ENCODE measurements around the gene DNAI1. TPM values are rescaled to one million over a fixed set of nuclear protein-coding genes. Genes with fewer than 3 reads are reported as not detected.
"Not testable (repeated sequence)": the region's sequence is repeated elsewhere in the genome, so short reads cannot be mapped to it uniquely, and the experiment has no call there.

The DNAI1 gene
- total RNA-seq, 2 experiments from 2014 or later, result not detected

DNA sequence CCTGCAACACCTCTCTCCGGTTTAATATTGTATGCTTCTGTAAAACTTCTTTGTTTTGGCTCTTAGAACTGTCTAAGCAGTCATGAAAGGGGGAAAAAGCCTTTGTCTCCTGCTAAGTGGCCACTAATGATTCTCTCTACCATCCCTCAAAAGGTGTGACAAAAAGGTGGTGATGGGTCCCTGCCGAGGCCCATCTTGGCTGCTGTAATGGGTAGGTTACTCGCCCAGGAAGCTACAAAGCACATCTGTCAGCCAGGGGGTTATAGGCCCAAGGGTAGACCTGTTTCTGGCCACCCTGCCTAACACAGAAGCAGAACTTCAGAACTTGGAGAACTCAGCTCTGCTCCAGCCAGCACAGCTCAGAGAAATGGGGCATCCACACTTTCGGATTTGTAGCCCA is 1.9 kb upstream of the DNAI1 start:
- H3K4me1 Mint-ChIP-seq, result peaks cover 68% of the 10 kb centered on the region

DNA sequence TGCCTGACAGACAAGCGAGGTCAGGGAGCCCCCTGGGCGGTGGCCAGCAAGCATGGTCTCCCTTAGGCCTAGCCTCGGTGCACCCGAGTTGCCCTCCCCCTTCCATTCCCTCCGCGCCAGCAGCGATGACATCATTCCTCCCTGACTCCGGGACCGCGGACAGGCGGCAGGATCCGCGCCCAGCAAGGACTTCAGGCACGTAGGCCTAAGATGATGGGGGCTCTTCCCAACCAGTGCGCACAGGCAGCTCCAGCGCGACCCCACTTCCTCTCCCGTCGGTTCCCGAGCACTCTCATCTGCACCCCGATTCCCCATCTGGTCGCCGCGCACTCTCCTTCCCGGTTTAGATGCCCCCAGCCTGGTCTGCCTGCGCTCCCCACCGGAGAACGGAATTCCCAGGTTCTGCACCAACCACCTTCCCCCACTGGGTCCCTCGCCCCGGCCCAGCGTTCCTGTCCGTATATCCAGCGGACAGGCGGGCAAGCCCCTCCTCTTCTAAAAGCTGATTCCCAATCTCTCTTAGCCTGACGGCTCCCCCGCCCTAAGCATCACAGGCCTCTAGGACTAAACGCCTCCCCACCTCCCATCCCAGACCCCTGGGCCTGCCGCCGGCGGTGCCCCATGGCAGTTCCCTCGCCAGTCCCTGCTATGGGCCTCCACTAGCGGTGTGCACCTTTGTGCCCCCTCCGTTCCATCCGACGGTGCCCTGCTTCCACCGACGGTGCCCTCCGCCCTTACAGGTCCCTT is 1.2 kb upstream of the DNAI1 start:
- CTCF ChIA-PET, result interaction anchor here (0.6 to 1.3 kb wide), 2 partner anchors 54 to 187 kb away, joined by 3 to 4 read pairs; no protein-coding TSS in a partner anchor
- no peaks in the 10 kb centered on the region for H3K36me3 Mint-ChIP-seq
- H3K9me3 Mint-ChIP-seq (ENCODE audit: low read depth), result no peaks in the 10 kb centered on the region
- ATAC-seq, result peak; percentile 5
- peak overlapping the region; percentile 80 for H3K27ac Mint-ChIP-seq
- H3K27me3 Mint-ChIP-seq, result peaks cover 8% of the 10 kb centered on the region
- H3K4me3 Mint-ChIP-seq, result peak overlapping the region; percentile 86
- peak; percentile 53 for DNase-seq
- H3K4me1 Mint-ChIP-seq, result peaks cover 61% of the 10 kb centered on the region

More for the DNA sequence above, 1.9 kb upstream of the DNAI1 start:
- CTCF ChIA-PET, result interaction anchor here (0.6 to 1.4 kb wide), 5 partner anchors 44 to 244 kb away, joined by 3 to 4 read pairs (median 4); no protein-coding TSS in a partner anchor
- Mint-ChIP-seq H3K9me3 (ENCODE audit: low read depth) (no peaks in the 10 kb centered on the region), H3K27me3 (peaks cover 8% of the 10 kb centered on the region), H3K4me3 (peak overlapping the region; percentile 86), H3K36me3 (no peaks in the 10 kb centered on the region), H3K27ac (no peak overlapping the region)
- no peak for DNase-seq
- no peak for ATAC-seq

DNA sequence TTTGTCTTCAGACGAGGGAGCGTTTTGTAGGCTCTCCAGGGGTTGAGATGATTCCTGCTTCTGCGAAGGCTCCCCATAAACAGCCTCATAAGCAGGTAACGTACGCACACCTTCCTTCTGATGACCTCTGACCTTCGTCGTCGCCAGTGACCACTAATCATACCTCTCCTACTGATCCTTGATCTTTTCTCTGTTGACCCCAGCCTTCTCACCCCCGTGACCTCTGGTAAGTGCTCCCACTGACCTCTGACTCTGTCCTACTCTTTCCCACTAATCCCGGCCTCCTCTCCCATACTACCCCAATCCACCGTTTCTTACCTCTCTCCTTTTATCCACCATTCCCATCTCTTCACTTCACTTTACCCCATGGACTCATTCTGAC is 345 bp downstream of the DNAI1 start:
- no peaks in the 10 kb centered on the region for H3K9me3 Mint-ChIP-seq (ENCODE audit: low read depth)
- H3K27ac Mint-ChIP-seq, result peak overlapping the region; percentile 28
- CTCF ChIA-PET, result interaction anchor here (1.3 kb wide), 1 partner anchor 55 kb away, joined by 4 read pairs; no protein-coding TSS in a partner anchor
- no peak for DNase-seq
- H3K36me3 Mint-ChIP-seq, result no peaks in the 10 kb centered on the region
- H3K4me1 Mint-ChIP-seq, result peaks cover 49% of the 10 kb centered on the region
- ATAC-seq, result no peak
- H3K27me3 Mint-ChIP-seq, result peaks cover 8% of the 10 kb centered on the region
- peak overlapping the region; percentile 86 for H3K4me3 Mint-ChIP-seq

DNA sequence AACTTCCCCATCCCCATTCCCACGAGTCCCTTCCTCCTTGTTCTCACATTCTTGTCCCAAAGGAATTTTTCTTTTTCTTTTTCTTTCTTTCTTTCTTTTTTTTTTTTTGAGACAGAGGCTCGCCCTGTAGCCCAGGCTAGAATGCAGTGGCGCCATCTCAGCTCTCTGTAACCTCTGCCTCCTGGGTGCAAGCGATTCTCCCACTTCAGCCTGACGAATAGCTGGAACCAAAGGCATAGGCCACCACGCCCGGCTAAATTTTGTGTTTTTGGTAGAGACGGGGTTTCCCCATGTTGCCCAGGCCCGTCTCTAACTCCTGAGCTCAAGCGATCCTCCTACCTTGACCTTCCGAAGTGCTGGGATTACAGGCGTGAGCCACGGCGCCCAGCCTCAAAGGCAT is 751 bp downstream of the DNAI1 start:
- peak overlapping the region; percentile 86 for H3K4me3 Mint-ChIP-seq
- CTCF ChIA-PET, result interaction anchor here (1.2 kb wide), 1 partner anchor 56 kb away, joined by 4 read pairs; no protein-coding TSS in a partner anchor

DNA sequence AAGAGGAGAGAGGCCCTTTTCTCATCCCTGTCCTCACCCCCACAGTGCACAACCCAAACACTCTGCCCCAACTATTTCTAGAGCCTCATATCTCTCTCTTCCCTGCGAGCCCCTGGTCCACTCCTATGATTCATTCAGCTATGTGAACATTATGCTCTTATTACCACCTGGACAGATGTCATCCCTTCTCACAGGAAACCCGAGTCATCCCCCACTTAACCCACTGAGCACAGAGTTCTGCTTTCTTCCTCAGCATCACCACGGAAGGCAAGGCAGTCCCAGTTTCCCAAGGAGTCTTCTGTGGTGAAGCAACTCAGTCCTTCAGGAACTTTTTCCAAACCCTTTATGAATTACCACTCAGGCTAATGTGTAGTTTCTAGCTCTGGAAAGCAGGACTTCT is 1.3 kb downstream of the DNAI1 start:
- CTCF ChIA-PET, result interaction anchor here (1.2 kb wide), 1 partner anchor 56 kb away, joined by 4 read pairs; no protein-coding TSS in a partner anchor
- H3K9me3 Mint-ChIP-seq (ENCODE audit: low read depth), result no peaks in the 10 kb centered on the region
- H3K27me3 Mint-ChIP-seq, result peaks cover 8% of the 10 kb centered on the region
- H3K4me3 Mint-ChIP-seq, result no peak overlapping the region
- no peak for ATAC-seq
- no peaks in the 10 kb centered on the region for H3K36me3 Mint-ChIP-seq
- no peak overlapping the region for H3K27ac Mint-ChIP-seq
- DNase-seq, result no peak
- H3K4me1 Mint-ChIP-seq, result peaks cover 43% of the 10 kb centered on the region

More for the DNA sequence above, 751 bp downstream of the DNAI1 start:
- Mint-ChIP-seq H3K27ac (no peak overlapping the region), H3K27me3 (peaks cover 8% of the 10 kb centered on the region), H3K36me3 (no peaks in the 10 kb centered on the region), H3K9me3 (ENCODE audit: low read depth) (no peaks in the 10 kb centered on the region), H3K4me1 (peaks cover 49% of the 10 kb centered on the region)
- no peak for ATAC-seq
- no peak for DNase-seq

DNA sequence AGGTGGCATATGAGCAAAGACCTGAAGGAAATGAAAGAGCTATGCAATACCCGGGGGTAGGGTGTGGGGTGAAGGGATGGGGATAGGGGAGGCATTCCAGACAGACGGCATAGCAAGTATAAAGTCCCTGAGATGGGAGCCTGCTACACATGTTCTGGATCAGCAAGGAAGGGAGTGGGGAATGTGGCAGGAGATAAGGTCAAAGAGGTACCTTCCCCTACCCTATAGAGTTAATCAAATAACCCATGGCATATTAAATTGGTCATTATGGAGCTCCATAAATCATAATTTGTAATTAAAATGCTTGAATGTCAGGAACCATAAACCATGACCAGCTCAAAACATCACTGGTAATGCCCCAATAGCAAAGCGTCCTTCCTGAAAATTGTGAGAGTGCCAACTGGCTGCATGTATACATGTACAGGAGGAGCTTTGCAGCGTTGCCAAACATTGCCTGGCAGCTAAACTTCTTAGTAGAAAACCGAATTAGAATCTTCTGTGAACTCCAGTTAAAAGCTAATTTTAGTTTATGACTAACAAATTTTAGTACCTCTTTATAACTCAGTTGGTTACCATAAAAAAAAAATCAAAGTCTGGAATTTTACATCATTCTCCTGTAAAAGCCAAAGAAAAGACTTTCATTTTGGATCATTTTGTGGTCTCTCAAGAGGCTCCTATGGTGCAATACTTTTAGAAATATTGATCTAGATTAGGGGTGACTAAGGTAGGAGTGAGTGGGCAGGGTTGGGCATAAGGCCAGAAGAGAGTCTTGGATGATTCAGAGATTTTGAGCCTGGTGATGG is 4.7 kb downstream of the DNAI1 start:
- no peaks in the 10 kb centered on the region for H3K9me3 Mint-ChIP-seq (ENCODE audit: low read depth)
- H3K36me3 Mint-ChIP-seq, result no peaks in the 10 kb centered on the region
- ATAC-seq (peak; percentile 20), DNase-seq (no peak)
- CTCF ChIA-PET, result interaction anchor here (0.9 to 1.8 kb wide), 5 partner anchors 8 to 140 kb away, joined by 3 to 4 read pairs (median 3); no protein-coding TSS in a partner anchor
- no peak overlapping the region for H3K4me3 Mint-ChIP-seq
- H3K27ac Mint-ChIP-seq, result no peak overlapping the region
- H3K4me1 Mint-ChIP-seq, result peaks cover 16% of the 10 kb centered on the region
- H3K27me3 Mint-ChIP-seq, result peaks cover 12% of the 10 kb centered on the region

DNA sequence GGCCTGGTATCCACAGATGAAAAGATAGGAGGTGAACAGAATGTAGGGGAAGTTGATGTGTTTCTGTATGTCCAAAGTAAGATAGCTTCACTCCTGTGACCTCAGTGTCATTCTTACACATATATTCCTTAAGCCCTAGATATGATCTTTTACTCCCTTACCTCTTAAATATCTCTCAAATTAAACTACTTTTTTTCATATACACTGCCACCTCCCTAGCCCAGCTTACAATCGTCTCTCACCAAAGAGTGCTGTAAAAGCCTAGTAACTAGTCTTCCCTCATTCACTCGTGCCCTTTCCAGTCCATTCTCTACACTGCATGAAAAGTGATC is 5.3 kb downstream of the DNAI1 start:
- peaks cover 13% of the 10 kb centered on the region for H3K27me3 Mint-ChIP-seq
- peaks cover 12% of the 10 kb centered on the region for H3K4me1 Mint-ChIP-seq
- ATAC-seq (no peak), DNase-seq (no peak)
- no peaks in the 10 kb centered on the region for H3K9me3 Mint-ChIP-seq (ENCODE audit: low read depth)
- CTCF ChIA-PET, result interaction anchor here (1.2 to 1.8 kb wide), 2 partner anchors 9 kb away, joined by 3 to 4 read pairs; no protein-coding TSS in a partner anchor
- H3K4me3 Mint-ChIP-seq, result no peak overlapping the region
- no peaks in the 10 kb centered on the region for H3K36me3 Mint-ChIP-seq
- H3K27ac Mint-ChIP-seq, result no peak overlapping the region

DNA sequence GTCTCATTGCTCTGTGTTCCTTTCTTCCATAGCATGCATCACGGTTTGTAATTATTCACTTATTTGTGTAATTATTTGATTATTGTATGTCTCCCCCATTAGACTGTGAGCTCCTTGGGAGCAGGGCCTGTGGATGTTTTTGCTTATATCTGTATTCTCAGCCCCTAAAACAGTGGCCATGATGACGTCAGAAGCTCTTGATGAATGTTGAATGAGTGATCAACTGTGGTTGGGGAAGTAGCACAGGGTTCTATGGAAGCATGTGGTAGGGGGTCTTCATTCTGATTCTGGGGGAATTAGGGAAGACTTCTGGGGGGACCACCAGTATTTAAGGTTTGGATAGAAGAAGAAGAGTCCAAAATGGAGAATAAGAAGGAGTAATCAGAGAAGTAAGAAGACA is 6.0 kb downstream of the DNAI1 start:
- Mint-ChIP-seq H3K36me3 (no peaks in the 10 kb centered on the region), H3K4me3 (no peak overlapping the region), H3K27me3 (peaks cover 14% of the 10 kb centered on the region), H3K4me1 (peaks cover 7% of the 10 kb centered on the region), H3K27ac (no peak overlapping the region), H3K9me3 (ENCODE audit: low read depth) (no peaks in the 10 kb centered on the region)
- DNase-seq (no peak), ATAC-seq (no peak)
- CTCF ChIA-PET, result interaction anchor here (1.0 kb wide), 1 partner anchor 13 kb away, joined by 3 read pairs; no protein-coding TSS in a partner anchor

DNA sequence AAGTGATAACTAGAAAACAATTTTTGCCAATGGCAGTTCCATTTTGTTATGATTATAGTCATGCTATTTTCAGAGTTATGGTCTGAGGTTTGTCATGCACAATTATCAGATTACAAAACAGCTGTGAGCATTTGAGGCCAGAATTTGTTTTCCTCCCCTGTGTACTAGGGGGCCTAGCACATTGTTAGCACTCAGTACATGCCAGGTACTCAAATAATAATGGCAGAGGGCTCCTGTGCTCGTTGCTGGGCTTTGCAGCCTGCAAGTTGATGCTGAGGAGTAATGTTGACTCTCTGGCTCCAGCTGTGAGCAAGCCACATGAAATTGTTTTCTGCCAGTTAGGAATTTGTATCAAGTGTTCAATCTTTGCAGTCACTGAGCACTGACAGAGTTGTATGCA is 6.9 kb downstream of the DNAI1 start:
- DNase-seq, result no peak
- H3K27ac Mint-ChIP-seq, result no peak overlapping the region
- H3K27me3 Mint-ChIP-seq, result peaks cover 12% of the 10 kb centered on the region
- no peaks in the 10 kb centered on the region for H3K4me1 Mint-ChIP-seq
- no peak for ATAC-seq
- CTCF ChIA-PET, result interaction anchor here (0.7 to 1.3 kb wide), 3 partner anchors 12 to 126 kb away, joined by 3 read pairs; no protein-coding TSS in a partner anchor
- no peak overlapping the region for H3K4me3 Mint-ChIP-seq
- H3K36me3 Mint-ChIP-seq, result no peaks in the 10 kb centered on the region
- H3K9me3 Mint-ChIP-seq (ENCODE audit: low read depth), result no peaks in the 10 kb centered on the region

DNA sequence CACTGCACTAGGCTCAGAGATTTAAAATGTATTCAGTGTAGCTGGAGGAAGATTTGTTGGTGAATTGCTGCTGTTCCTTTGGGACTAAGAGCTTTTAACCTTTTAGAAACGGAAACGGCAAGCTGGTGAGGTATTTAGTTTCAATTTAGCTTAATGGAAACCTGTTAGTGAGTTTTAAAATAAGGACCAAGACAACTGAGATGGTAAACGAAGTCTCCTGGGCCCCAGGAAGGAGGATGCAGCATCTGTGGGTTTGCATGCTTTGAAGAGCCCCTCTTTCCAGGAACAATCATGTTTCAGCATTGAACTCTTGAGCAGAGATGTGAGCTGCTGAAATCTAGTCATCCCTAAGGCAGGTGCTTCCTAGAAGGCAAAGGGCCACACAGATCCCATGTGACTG is 16.5 kb downstream of the DNAI1 start:
- DNase-seq (no peak), ATAC-seq (no peak)
- H3K4me1 Mint-ChIP-seq, result peaks cover 7% of the 10 kb centered on the region
- H3K27ac Mint-ChIP-seq, result no peak overlapping the region
- CTCF ChIA-PET, result no interaction called here
- no peaks in the 10 kb centered on the region for H3K9me3 Mint-ChIP-seq (ENCODE audit: low read depth)
- H3K4me3 Mint-ChIP-seq, result no peak overlapping the region
- H3K27me3 Mint-ChIP-seq, result peaks cover 29% of the 10 kb centered on the region
- H3K36me3 Mint-ChIP-seq, result no peaks in the 10 kb centered on the region

DNA sequence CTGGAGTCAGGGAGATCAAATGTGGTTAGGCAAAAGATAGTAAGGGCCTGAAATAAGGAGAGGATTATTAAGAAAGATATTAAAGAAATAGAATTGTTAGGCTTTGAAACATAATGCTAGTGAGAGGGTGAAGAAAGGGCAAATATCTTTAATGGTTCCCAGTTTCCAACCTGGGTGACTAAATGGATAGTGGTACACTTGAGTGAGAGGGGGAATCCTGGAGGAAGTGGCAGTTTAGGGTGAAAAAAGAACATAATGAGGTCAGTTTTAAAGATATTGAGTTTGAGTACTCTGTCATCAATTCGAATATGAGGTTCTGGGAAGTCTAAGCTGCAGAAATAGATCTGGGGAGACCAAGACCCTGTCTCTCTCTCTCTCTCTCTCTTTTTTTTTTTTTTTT is 18.9 kb downstream of the DNAI1 start:
- Mint-ChIP-seq H3K4me3 (no peak overlapping the region), H3K36me3 (no peaks in the 10 kb centered on the region), H3K4me1 (peaks cover 7% of the 10 kb centered on the region), H3K27ac (no peak overlapping the region), H3K27me3 (peaks cover 32% of the 10 kb centered on the region), H3K9me3 (ENCODE audit: low read depth) (no peaks in the 10 kb centered on the region)
- ATAC-seq (no peak), DNase-seq (no peak)
- CTCF ChIA-PET, result interaction anchor here (0.9 to 1.3 kb wide), 2 partner anchors 13 kb away, joined by 3 read pairs; no protein-coding TSS in a partner anchor

DNA sequence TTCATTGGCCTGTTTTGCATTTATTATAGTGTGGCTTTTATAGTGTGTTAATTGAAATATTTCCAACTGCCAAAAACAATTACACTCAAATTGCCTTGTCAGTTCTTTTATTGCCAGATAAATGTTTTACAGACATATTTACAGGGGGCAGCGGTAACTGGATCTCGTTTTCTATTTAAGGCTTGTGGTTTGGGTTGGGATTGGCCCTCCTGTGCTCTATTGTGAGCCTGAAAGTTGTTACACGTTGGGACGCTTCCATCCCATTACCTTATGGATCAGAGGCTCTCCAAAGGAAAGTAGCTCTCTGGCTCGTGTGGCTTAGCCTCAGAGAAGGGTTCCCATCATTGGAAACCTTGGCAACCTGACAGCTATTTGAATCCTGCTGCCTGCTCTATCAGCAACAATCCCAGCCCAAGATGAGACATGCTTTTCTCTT is 20.8 kb downstream of the DNAI1 start:
- DNase-seq (no peak), ATAC-seq (no peak)
- Mint-ChIP-seq H3K4me3 (no peak overlapping the region), H3K4me1 (peaks cover 7% of the 10 kb centered on the region), H3K27ac (no peak overlapping the region), H3K27me3 (peaks cover 32% of the 10 kb centered on the region), H3K36me3 (no peaks in the 10 kb centered on the region), H3K9me3 (ENCODE audit: low read depth) (no peaks in the 10 kb centered on the region)
- CTCF ChIA-PET, result no interaction called here

DNA sequence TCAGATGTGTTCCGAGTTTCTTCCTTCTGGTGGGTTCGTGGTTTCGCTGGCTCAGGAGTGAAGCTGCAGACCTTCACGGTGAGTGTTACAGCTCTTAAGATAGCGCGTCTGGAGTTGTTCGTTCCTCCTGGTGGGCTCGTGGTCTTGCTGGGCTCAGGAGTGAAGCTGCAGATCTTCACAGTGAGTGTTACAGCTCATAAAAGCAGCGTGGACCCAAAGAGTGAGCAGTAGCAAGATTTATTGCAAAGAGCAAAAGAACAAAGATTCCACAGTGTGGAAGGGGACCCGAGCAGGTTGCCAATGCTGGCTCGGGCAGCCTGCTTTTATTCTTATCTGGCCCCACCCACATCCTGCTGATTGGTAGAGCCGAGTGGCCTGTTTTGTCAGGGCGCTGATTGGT is 23.0 kb downstream of the DNAI1 start:
- CTCF ChIA-PET, H3K4me1 Mint-ChIP-seq: not testable (repeated sequence)

More for the DNA sequence above, 23.0 kb downstream of the DNAI1 start:
- not testable (repeated sequence) for H3K36me3 Mint-ChIP-seq; H3K27ac Mint-ChIP-seq; H3K9me3 Mint-ChIP-seq (ENCODE audit: low read depth); H3K4me3 Mint-ChIP-seq; ATAC-seq; DNase-seq
- H3K27me3 Mint-ChIP-seq, result peaks cover 26% of the 10 kb centered on the region
